CD4-positive, alpha-beta T cell treated with Interleukin-15 for 1 hour (primary cell): ENCODE results near the gene TRIB2.

ENCODE experiments used
- DNase-seq: peaks from one replicate; pipeline ENCODE4 v3.0.0-alpha.2; 2020

TRIB2 gene

GRCh38 chr2:12787891-12788801 lies 71.4 kb downstream of the TRIB2 start:
- DNase-seq, result no peak

GRCh38 chr2:12791906-12792305 lies 75.2 kb downstream of the TRIB2 start:
- DNase-seq, result no peak
